ENCODE results near the gene LYSMD4.

Gene LYSMD4

GRCh38 chr15:99731336-99732123 is 1.7 kb downstream of the LYSMD4 start:
- DNase-seq (ENCODE audit: low read depth in 2 of 2): no peak

GRCh38 chr15:99729920-99730319 is 3.3 kb downstream of the LYSMD4 start:
- no peak for DNase-seq (ENCODE audit: low read depth in 2 of 2)

GRCh38 chr15:99729327-99729726 is 3.9 kb downstream of the LYSMD4 start:
- DNase-seq (ENCODE audit: low read depth in 2 of 2): no peak

- no peak for DNase-seq (ENCODE audit: low read depth in 2 of 2)
Measured at GRCh38 chr15:99728916-99729315, 4.3 kb downstream of the LYSMD4 start.

- DNase-seq (ENCODE audit: low read depth in 2 of 2): no peak
Measured at GRCh38 chr15:99727733-99728132, 5.5 kb downstream of the LYSMD4 start.

- DNase-seq (ENCODE audit: low read depth in 2 of 2): no peak
Measured at GRCh38 chr15:99727330-99727729, 5.9 kb downstream of the LYSMD4 start.

GRCh38 chr15:99726333-99726732 is 6.9 kb downstream of the LYSMD4 start:
- no peak for DNase-seq (ENCODE audit: low read depth in 2 of 2)

- DNase-seq (ENCODE audit: low read depth in 2 of 2): no peak
Measured at GRCh38 chr15:99722406-99722805, 10.8 kb downstream of the LYSMD4 start.

- DNase-seq (ENCODE audit: low read depth in 2 of 2): no peak
Measured at GRCh38 chr15:99721896-99722295, 11.3 kb downstream of the LYSMD4 start.

GRCh38 chr15:99721104-99721778 is 12.0 kb downstream of the LYSMD4 start:
- no peak for DNase-seq (ENCODE audit: low read depth in 2 of 2)

GRCh38 chr15:99720533-99720932 is 12.7 kb downstream of the LYSMD4 start:
- DNase-seq (ENCODE audit: low read depth in 2 of 2): no peak

GRCh38 chr15:99719096-99719541 is 14.1 kb downstream of the LYSMD4 start:
- no peak for DNase-seq (ENCODE audit: low read depth in 2 of 2)

- DNase-seq (ENCODE audit: low read depth in 2 of 2): no peak
Measured at GRCh38 chr15:99718421-99718820, 14.8 kb downstream of the LYSMD4 start.

- DNase-seq (ENCODE audit: low read depth in 2 of 2): no peak
Measured at GRCh38 chr15:99717161-99718009, 15.9 kb downstream of the LYSMD4 start.

- no peak for DNase-seq (ENCODE audit: low read depth in 2 of 2)
Measured at GRCh38 chr15:99716540-99717095, 16.6 kb downstream of the LYSMD4 start.

GRCh38 chr15:99712415-99712814 is 20.8 kb downstream of the LYSMD4 start:
- no peak for DNase-seq (ENCODE audit: low read depth in 2 of 2)

GRCh38 chr15:99711625-99712024 is 21.6 kb downstream of the LYSMD4 start:
- no peak for DNase-seq (ENCODE audit: low read depth in 2 of 2)

- no peak for DNase-seq (ENCODE audit: low read depth in 2 of 2)
Measured at GRCh38 chr15:99709243-99709986, 23.8 kb downstream of the LYSMD4 start.

GRCh38 chr15:99708563-99708962 is 24.7 kb downstream of the LYSMD4 start:
- no peak for DNase-seq (ENCODE audit: low read depth in 2 of 2)

- no peak for DNase-seq (ENCODE audit: low read depth in 2 of 2)
Measured at GRCh38 chr15:99707473-99708270, 25.6 kb downstream of the LYSMD4 start.

Measured in stimulated activated CD8-positive, alpha-beta memory T cell treated with anti-CD3 and anti-CD28 coated beads, Interleukin-2, amount 100 ng/mL, for 1 hour (primary cell).